K562 (cell line): ENCODE data around the gene FAM131C.

ENCODE experiments used
- ELF1 ChIP-seq: fragments of 200-800 bp; sonication (Bioruptor generic); IDR thresholded peaks from 2 replicates; pipeline ENCODE4 v1.6.1; 2016; ENCODE audit warnings: missing genetic modification characterization, missing compliant biosample characterization
- ZFX ChIP-seq: sonication (generic); formaldehyde crosslinking; IDR thresholded peaks from 2 replicates; pipeline ENCODE4 v1.8.0; 2022; ENCODE audit warnings: mild to moderate bottlenecking, missing genetic modification reagents, moderate library complexity

GRCh38 chr1:16071614-16072013 is 1.8 kb downstream of the FAM131C start:
- TF ChIP-seq ELF1 (tag) (no peak), ZFX (no peak)
